HG02870 (cell line): Measurements from ENCODE around the gene AKNAD1.

Experiments
- ATAC-seq: cut with Tn5 transposase; IDR thresholded peaks from one replicate; pipeline ENCODE4 v1.9.1; 2021; ENCODE audit warnings: mild to moderate bottlenecking, moderate library complexity; ENCODE audit not compliant: unreplicated experiment

The AKNAD1 gene

DNA sequence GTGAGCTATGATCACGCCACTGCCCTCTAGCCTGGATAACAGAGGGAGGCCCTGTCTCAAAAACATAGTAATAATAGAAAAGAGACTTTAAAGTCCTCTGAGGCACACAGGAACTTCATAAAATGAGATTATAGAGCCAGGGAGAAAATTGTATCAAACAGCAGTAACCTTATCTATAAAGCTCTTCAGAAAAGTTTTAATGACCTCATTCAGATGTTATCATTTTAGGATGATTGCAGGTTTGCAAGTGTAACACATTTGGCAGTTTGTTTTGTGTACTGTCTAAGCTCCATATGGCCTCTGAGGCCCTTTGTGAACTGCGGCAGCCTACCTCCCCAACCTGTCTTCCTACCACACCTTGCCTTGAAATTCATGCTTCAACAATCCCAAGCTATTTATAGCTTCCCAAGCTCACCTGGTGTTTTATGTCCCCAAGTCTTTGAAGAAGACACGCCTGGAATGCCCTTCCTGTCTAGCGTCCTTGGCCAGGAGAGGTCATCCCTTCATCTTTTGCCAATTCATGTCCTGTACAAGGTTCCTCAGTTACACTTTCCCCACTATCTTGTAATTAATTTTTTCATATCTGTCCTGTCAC, 8.5 kb upstream of the AKNAD1 start:
- ATAC-seq = no peak

DNA sequence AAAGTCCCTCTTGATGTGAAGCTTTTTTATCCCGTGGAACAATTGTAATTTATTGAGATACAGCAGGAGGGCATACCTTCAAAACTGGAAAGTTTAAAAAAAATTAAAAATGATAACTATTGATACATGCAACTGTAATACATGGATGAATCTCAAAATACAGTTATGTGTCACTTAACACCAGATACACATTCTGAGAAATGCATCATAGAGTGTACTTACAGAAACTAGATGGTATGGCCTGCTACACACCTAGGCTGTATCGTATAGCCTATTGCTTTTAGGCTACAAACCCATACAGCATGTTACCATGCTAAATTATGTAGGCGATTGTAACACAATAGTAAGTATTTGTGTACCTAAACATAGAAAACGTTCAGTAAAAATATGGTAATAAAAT, 7.1 kb upstream of the AKNAD1 start:
- no peak for ATAC-seq

DNA sequence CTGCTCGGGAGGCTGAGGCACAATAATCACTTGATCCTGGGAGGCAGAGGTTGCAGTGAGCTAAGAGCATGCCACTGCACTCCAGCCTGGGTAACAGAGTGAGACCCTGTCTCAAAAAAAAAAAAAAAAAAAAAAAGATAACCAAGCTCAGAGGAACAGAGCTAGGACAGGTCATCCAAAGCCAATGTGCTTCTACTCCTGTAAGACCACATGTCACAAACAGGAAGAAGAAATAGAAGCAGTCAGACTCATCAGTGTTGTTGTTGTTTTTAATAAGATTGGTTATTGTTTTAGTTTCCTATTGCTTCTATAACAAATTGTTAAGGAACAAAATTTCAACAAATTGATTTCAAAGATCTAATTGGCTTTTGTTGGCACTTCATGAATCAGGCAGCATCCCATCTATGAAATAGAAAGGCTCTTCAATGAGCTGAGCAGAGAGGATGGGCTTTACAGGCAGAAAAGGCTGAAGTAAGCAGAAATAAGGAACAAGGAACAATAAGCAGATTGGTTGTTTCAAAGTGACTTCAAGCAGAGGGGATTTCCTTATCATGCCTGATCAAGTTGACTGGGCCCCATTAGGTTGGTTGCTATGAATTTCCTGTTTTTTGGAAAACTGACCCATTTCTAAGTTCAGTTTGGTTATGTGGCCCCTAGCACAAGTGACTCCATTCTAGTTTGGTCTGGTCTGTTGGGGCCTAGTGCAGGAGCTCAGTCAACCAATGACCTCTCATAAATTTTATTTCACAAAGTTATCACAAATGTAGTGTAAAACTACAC, 6.0 kb upstream of the AKNAD1 start:
- no peak for ATAC-seq

DNA sequence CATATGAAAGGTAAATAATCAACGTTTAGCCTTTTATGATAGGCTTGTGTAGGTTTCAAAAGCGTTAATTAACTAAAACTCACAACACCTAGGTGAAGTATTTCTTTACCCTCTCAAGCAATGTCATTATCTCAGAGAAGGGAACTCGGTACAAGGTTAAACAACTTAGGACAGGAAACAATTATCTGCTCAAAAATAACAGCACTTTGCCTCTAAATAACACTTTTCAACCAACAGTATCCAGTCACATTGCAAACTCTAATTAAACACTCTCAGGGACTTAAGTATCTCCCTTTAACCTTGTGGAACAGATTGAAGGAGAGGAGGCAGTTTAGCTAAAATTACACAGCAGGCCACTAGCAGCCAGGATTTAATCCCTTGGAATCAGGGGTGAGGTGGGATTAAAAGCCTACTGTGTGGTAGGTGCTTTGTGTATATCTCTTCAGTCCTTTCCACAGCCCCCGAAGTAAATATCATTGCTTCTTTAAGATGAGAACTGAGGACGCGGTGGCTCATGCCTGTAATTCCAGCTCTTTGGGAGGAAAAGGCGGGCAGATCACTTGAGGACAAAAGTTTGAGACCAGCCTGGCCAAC, 5.2 kb upstream of the AKNAD1 start:
- ATAC-seq = no peak

DNA sequence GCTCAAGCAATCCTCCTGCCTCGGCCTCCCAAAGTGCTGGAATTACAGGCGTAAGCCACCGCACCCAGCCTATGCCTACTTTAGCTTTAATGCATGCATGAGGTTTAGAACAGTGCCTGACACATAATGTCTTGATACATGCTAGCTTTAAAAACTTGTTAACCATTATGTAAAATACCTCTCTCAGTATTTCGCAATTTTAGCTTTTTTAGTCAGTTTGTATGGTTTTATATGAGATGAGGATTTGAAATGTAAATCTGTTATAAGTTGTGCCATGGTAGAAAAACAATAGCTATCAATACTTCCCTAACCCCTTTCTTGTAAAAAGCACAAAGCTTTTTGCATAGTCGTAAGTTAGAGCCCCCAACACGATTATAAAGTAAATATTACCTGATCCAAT, 4.7 kb upstream of the AKNAD1 start:
- ATAC-seq = no peak

DNA sequence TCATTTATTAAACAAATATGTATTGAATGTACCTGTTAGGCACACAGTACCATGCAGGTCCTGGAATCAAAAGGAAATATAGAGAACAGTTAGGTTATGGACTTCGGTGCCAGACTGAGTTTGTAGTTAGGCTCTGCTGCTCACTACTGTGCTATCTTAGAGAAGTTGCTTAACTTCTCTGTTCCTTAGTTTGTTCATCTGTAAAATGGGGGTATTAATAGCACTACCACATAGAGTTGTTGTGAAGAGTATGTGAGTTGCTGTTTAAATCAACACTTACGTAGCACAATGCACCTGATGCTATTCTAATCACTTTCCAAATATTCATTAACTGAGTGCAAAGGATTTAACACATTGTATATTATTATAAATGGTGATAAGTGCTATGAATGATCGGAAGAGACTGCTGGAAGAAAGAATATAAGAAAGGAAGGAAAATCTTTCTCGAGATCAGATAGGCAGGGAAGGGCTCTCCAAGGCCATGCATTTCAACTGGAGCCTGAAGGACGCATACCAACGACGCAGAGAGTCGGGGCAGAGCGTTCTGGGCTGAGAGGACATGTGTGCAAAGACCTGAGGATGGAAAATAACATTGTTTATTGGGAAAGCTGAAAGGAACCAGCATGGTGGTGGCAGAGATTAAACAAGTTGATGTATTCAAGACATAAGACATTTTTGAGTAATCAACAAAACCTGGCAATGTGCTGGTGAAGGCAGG, 3.5 kb upstream of the AKNAD1 start:
- ATAC-seq = no peak

DNA sequence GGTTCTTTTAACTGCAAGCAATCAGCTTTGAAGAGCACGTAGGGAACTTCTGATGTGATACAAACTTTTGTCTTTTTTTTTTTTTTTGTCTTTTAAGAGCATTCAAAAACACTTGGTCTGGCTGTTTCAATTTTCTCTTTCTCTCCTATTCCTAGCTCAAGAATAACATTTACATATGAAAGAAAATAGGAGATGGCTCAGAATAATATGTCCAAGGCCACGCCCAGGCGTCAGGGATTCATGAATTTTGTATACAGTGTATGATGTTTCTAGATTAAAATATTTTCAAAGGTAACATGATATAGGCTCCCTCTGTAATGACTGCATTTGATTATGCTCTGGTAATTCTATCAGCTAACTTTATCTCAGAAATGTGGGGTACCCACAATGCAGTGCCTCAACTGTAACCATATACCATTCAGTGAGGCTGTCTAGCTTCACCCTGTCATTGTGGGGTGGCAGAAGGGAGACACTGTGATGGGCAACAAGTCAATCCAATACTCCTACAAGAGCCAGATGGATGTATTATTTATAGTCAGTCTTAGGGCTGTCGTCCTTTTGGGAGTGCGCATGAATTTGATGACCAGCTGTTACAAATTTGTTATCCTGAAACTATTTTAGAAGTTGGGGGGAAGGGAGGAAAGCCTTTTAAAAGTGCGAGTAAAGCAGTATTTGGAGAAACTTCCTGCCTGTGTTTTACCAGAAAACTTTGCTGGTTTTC, 1.5 kb upstream of the AKNAD1 start:
- ATAC-seq = no peak

DNA sequence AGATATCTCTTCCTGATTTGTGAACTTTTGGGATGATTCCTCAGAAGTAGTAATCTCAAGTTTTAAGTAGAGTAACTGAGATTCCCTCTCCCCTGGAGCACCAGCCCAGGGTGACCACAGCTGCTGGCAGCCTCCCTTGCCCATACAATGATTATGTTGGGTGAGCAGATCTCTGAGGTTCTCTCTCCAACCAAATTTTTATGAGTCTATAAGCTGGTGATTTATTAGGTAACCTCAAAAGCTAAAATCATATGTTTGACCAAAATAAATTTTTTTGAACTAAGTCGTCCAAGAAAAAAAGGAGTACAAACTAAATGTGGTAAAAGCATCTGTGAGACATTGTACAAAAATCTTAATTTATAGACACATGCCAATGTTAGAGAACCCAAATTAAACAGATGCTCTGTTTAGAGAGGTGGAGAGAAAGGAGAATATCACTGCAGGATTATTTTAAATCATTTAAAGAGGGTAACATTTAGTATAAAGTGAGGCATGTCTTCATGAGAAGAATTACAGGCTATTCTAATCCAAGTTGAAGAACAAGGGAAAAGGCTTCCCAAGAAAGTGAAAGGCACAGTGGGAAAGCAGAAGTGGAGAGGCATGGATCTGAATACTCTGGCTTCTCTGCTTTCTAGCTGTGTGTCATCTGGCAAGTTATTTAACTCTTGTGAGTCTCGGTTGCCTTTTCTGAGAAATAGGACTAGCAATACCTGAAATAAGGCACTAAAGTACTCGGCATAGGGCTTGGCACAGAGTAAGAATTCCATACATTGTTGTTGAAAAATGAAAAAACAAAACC, 2.5 kb downstream of the AKNAD1 start:
- no peak for ATAC-seq

DNA sequence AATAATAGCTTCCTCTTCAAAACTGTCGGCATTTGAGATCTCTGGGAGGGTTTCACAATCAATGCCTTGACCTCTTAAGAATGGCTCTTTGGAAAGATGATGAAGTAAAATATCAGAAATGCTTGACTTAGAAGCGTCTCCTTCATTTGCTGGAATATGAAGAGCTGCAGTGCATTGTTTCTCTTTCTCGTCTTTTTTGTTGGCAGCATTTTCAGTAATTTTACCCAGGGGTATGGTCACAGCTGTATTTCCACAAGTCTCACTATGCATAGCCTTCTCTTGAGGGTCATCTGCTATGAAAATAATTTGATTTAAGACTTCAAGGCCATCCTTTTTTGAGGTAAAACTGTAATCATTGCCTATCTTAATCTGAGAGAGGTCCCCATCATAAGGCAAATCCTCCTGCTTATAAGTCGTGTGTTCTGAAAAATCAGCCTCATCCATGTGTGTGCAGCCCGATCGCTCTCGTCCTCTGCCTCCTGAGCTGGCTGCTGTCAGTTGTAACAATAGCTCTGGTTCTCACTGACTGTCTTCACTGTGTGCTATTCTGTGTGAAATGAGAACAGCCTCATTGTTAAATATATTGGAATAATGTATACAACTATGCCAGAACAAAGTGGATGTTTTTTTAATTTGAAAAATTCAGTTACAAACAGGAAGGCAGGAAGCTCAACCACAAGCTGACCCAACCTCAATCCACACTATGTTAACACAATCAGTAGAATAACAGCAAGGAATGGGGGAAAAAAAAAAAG, 4.5 kb downstream of the AKNAD1 start:
- ATAC-seq = no peak

DNA sequence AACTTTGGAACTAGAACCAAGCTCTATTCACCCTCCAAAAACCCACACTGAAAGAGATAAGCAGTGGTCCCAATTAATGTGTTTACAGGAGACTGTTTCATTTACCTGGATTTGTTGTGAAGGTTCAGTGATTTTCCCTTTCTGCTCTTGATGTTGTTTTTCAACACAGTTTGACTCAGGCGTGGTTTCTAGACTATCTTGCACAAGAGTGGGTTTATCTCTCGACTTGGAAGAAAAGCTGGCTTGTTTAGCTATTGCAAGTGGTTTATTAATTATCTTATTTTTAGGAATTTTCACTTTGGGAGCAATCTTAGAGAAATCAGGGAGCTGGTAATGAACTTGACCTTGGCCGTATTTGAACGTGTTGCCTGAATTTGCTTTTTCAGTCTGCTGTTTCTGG, 5.3 kb downstream of the AKNAD1 start:
- no peak for ATAC-seq

DNA sequence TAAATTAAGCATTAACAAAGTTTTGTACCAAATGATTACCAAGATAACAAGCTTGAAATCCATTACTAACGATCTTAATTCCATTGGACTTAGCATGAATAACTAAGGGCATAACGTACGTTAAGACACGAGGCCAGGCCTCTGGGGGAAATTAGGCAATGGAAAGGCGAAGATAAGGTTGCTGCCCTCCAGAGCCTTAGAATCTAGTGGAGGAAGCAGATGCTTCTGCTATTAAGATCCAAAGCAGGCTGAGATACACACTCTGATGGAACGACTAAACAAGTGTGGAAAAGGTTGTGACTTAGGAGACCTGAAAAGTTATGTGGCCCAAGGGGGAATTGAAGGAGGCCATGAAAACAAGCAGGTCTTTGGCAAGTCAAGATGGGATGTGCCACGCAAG, 6.0 kb downstream of the AKNAD1 start:
- no peak for ATAC-seq

DNA sequence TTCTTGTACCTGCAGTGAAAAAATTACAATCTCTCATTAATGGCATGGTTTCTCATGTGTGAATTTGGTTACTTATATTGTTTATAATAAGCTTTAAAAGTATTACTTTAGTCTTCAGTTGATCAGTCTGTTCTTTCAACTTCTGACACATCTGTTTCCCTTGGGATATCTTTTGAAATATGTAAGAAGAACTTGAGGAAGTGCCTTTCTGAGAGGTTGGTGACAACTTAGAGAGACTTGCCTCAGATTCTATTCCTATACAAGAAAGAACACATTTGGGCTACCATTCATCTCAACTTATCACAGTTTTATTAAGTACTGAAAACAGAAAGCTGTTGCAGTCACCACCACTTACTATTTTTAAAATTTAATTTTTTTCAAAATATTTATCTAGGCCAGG, 8.1 kb downstream of the AKNAD1 start:
- ATAC-seq = no peak

DNA sequence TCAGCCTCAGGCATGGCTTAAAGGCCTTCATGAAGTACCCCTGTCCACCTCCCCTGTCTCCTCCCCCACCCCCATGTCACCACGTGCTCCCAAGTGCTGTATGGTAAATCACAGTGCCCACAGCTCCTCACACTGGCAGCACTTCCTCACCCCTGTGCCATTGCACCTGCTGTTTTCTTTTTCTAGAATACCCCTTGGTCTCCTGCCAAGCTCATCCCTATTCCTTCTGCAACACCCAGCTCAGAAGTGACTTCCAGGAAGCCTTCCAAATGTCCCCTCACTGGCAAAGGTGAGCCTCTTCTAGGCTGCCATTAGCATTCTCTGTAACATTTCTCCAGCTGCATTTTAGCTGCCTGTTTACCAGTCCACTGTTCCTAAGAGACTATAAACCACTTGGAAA, 9.4 kb downstream of the AKNAD1 start:
- ATAC-seq = no peak

DNA sequence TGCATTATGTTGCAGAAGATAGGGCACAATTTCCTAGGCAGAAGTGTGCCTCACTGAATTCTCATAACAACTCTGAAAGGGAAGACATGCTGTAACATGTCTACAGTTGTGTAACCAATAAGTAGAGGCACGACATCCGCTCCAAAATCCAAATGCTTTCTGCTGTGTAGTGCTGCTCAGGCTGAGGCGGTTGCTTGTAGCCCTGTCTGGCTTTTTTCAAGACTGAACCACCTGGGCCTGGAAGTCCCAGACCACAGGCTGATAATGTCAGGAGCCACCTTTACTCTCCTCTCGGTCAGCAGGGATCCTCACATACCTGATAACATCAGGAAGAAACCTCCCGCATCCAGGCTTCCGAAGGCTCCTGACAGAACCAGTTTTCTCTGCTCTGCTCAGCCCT, 10.9 kb downstream of the AKNAD1 start:
- no peak for ATAC-seq

DNA sequence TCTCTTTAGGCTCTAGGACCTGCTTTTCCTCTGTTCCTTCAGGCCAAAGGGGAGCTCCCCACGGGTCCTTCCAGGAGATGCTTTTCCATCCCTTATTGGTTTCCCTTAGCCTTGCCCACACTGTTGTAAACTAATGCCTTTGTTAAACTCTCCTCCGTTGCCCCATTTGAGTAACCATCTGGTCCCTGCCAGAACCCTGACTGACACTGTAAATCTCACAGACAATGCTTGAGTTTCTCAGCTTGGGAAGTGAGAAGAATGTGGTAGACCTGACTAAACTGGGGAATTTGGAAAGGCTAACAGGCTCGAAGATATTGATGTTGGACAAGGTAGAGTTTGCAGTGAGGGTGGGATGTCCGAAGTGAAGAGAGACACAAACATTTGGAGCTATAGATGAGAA, 11.4 kb downstream of the AKNAD1 start:
- ATAC-seq = no peak

DNA sequence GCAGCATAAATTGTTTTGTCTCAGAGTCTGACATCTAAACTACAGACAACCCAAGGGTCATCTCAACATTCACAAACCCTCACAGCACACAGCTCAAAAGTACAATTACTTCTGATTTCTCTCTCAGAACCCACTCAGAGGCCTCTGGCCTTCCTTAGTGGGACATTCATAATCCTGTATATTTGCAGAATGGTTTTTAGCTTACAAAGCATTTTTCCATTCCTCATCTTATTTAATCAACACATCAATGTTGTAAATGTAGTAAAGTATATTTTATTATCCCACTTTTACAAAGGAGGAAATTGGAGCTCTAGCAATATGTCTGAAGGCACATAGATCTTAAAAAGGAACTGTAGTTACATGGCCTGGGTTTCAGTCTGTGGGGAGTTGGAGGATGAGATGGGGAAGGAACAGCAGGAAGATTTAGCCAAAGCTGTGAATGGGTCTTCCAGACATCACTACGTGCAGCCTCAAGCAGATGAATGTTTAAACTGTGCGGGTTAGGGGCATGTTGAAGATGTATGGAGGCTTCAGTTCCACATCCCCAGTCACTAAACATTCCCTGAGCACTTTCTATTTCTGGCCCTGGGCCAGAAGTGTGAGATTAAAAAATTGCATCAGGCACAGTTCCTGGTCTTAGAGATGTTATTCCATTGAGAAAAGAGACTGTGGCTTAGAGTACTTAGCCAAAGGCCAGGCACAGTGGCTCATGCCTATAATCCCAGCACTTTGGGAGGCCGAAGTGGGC, 13.3 kb downstream of the AKNAD1 start:
- ATAC-seq = no peak

DNA sequence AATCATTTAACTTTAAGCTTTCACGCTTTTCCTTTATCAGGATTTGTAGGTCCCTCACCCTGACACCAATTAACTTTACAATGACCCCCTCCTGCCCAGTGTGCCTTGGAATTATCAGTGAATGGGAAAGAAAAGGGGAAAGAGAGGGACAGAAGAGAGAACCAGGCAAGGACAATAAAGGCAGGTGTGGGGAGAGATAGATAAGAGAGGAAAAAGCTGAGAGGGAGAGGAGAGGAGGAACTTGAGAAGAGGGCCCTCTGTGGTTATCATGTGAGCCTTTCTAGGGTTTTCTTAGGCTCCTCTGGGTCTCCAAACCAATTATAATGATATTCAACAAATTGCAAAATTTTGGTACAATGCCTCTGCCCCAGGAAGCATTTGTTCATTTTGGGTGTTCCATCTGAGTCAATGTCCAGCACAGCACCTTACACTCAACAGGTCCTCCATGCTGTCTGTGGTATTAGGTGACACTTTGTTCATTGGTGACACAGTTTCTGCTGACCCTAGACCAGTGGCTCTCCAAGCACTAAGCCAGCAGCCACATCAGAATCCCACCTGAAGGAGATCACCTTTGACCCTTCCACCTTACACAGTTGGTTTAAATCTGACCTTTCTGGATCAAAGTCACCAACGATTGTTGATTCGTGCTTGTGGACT, 14.2 kb downstream of the AKNAD1 start:
- no peak for ATAC-seq

DNA sequence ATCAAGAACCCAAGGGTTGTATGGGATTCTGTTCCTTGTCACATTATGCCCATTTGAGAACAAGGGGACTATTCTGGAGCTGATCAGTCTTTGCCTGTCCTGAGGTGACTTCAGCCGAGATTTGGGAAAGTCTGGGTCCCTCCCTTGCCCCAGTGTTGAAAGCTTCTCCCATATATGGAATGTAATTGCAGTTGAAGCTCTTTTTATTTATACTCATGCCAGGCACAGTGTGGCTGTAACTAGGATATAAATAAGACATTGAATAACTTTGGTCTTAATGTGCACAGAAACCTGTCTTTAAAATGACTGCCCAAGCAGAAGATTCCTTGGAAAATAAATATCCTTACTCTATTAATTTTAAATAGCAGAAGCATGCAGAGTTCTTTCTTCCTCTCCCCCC, 15.2 kb downstream of the AKNAD1 start:
- no peak for ATAC-seq
